Measurements from ENCODE around the gene HDAC4. TPM values are rescaled to one million over a fixed set of nuclear protein-coding genes. Genes with fewer than 3 reads are reported as not detected.

Gene HDAC4
- total RNA-seq, 1 experiment from 2014 or later = 61.5 TPM

DNA sequence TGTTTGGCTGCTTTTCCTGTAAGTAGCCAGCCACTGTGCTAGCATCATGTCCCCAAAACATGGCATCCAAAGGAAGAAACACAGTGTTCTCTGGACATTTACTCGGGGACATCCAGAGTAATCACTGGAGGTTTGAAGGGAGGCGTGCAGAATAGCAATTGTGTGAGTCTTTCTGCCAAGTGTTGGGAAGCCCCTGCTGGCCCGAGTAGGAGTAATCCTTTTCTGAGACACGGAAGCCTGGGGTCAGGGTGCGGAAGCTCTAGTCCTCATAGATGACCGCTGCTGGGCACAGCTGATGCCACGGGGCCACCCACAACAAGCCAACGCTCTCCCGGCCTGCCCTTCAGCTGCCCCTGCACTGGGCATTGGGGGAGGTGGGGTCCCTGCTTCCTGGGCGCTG is 24.8 kb upstream of the HDAC4 start:
- H3K4me3 ChIP-seq = no peak overlapping the region
- intact Hi-C loops (cut with micrococcal nuclease; ENCODE audit: unreplicated experiment) = no loop called here
- no peaks in the 10 kb centered on the region for H4K20me1 ChIP-seq (ENCODE audit: insufficient read depth)
- peaks cover 95% of the 10 kb centered on the region for H3K27me3 ChIP-seq (ENCODE audit: insufficient read depth, low read depth)
- H3K79me2 ChIP-seq (ENCODE audit: low read depth) = no peaks in the 10 kb centered on the region
- H3K36me3 ChIP-seq (ENCODE audit: low read depth) = no peaks in the 10 kb centered on the region
- H3K4me1 ChIP-seq (replicated peaks; ENCODE audit: insufficient read depth) = no peaks in the 10 kb centered on the region
- TF ChIP-seq EZH2 (IDR thresholded peaks at IDR 0.05; ENCODE audit: low read depth) = no peak
- no peak for TF ChIP-seq CTCF (conservative IDR thresholded peaks at IDR 0.05)
- H3K9me2 ChIP-seq (ENCODE audit: insufficient read depth) = no peaks in the 10 kb centered on the region
- no TSS peak for BruUV-seq (replicated peaks)
- no peak overlapping the region for H2AFZ ChIP-seq
- no peak overlapping the region for H3K4me2 ChIP-seq
- H3K9me3 ChIP-seq (ENCODE audit: insufficient read depth, low read depth) = no peaks in the 10 kb centered on the region
- no peak overlapping the region for H3K27ac ChIP-seq
- no peaks in the 10 kb centered on the region for H3F3A ChIP-seq (ENCODE audit: insufficient read depth, low read depth)
- DNase-seq = no peak
- ChIA-PET POLR2A (ENCODE audit: unreplicated experiment) (no interaction called here), CTCF (no interaction called here)

DNA sequence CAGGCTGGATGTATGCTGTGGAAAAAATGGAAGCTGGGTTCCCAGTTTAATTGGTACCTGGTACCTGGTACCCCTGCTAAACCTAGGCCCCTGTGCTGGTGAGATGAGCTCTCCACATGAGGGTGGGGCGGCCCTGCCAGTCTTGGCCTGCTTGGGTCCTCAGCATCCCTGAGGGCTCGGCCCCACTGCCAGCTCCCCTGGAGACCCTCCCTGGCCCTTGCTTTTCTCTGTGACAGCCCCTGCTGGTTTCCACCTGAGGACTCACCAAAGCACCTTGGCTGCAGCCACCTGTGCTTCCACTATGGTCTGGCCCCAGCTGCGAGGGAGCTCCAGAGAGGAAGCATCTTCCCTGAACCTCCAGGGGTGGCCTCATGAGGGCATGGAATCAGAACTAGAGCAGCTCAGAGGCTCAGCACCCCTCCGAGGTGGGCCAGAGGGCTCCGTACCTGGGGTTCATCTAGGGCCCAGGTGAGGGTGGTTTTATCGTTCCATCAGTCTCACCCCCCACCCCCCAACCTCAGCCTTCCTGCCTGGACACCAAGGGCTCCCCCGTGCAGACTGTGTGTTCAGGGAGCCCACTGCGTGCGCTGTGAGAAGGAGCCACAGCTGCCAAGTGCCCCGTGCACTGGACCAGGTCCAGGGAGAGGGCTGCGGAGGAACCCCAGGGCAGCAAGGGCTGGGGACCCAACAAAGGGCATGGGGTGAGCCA is 23.7 kb upstream of the HDAC4 start:
- intact Hi-C loops (cut with micrococcal nuclease; ENCODE audit: unreplicated experiment) = no loop called here

DNA sequence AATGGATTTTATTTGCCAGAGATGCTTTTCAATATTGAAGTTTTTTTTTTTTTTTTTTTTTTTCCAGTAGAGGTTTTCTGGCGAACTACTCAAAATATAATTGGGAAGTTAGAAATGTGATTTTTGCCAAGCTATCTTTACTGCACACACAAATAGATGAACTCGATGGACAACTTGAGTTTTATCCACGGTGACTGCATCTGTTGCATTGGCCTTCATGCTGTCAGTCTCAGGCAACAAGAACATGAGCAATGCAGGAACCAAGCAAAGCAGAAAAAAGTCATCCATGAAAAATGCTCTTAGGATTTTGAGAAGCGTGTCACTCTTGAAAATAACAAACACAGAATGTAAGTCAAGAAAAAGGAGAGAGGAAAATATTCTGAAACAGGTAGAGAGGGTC is 22.7 kb upstream of the HDAC4 start:
- no peaks in the 10 kb centered on the region for H3F3A ChIP-seq (ENCODE audit: insufficient read depth, low read depth)
- no TSS peak for BruUV-seq (replicated peaks)
- TF ChIP-seq CTCF (conservative IDR thresholded peaks at IDR 0.05) (no peak), EZH2 (IDR thresholded peaks at IDR 0.05; ENCODE audit: low read depth) (no peak)
- no peaks in the 10 kb centered on the region for H3K36me3 ChIP-seq (ENCODE audit: low read depth)
- no peaks in the 10 kb centered on the region for H4K20me1 ChIP-seq (ENCODE audit: insufficient read depth)
- H3K4me1 ChIP-seq (replicated peaks; ENCODE audit: insufficient read depth) = no peaks in the 10 kb centered on the region
- CTCF ChIA-PET = no interaction called here
- H3K4me3 ChIP-seq = no peak overlapping the region
- H2AFZ ChIP-seq = no peak overlapping the region
- no peak overlapping the region for H3K4me2 ChIP-seq
- POLR2A ChIA-PET (ENCODE audit: unreplicated experiment) = no interaction called here
- H3K9me3 ChIP-seq (ENCODE audit: insufficient read depth, low read depth) = no peaks in the 10 kb centered on the region
- peaks cover 95% of the 10 kb centered on the region for H3K27me3 ChIP-seq (ENCODE audit: insufficient read depth, low read depth)
- intact Hi-C loops (cut with micrococcal nuclease; ENCODE audit: unreplicated experiment) = no loop called here
- no peaks in the 10 kb centered on the region for H3K79me2 ChIP-seq (ENCODE audit: low read depth)
- no peaks in the 10 kb centered on the region for H3K9me2 ChIP-seq (ENCODE audit: insufficient read depth)
- H3K27ac ChIP-seq = no peak overlapping the region
- no peak for DNase-seq

More for the DNA sequence above, 23.7 kb upstream of the HDAC4 start:
- ChIA-PET POLR2A (ENCODE audit: unreplicated experiment) (no interaction called here), CTCF (no interaction called here)
- Histone ChIP-seq H3K4me2 (no peak overlapping the region), H3K9me2 (ENCODE audit: insufficient read depth) (no peaks in the 10 kb centered on the region), H3K79me2 (ENCODE audit: low read depth) (no peaks in the 10 kb centered on the region), H3F3A (ENCODE audit: insufficient read depth, low read depth) (no peaks in the 10 kb centered on the region), H3K4me3 (no peak overlapping the region), H4K20me1 (ENCODE audit: insufficient read depth) (no peaks in the 10 kb centered on the region), H2AFZ (no peak overlapping the region), H3K27ac (no peak overlapping the region), H3K9me3 (ENCODE audit: insufficient read depth, low read depth) (no peaks in the 10 kb centered on the region), H3K36me3 (ENCODE audit: low read depth) (no peaks in the 10 kb centered on the region), H3K27me3 (ENCODE audit: insufficient read depth, low read depth) (peaks cover 95% of the 10 kb centered on the region), H3K4me1 (replicated peaks; ENCODE audit: insufficient read depth) (no peaks in the 10 kb centered on the region)
- TF ChIP-seq EZH2 (IDR thresholded peaks at IDR 0.05; ENCODE audit: low read depth) (no peak), CTCF (conservative IDR thresholded peaks at IDR 0.05) (no peak)
- DNase-seq = no peak
- no TSS peak for BruUV-seq (replicated peaks)
